RKO (cell line): ENCODE results near the gene NEO1.

Experiments used
- DNase-seq: peaks from one replicate; pipeline ENCODE4 v3.0.0-alpha.2; 2016; ENCODE audit warnings: low spot score

The NEO1 gene, protein sequence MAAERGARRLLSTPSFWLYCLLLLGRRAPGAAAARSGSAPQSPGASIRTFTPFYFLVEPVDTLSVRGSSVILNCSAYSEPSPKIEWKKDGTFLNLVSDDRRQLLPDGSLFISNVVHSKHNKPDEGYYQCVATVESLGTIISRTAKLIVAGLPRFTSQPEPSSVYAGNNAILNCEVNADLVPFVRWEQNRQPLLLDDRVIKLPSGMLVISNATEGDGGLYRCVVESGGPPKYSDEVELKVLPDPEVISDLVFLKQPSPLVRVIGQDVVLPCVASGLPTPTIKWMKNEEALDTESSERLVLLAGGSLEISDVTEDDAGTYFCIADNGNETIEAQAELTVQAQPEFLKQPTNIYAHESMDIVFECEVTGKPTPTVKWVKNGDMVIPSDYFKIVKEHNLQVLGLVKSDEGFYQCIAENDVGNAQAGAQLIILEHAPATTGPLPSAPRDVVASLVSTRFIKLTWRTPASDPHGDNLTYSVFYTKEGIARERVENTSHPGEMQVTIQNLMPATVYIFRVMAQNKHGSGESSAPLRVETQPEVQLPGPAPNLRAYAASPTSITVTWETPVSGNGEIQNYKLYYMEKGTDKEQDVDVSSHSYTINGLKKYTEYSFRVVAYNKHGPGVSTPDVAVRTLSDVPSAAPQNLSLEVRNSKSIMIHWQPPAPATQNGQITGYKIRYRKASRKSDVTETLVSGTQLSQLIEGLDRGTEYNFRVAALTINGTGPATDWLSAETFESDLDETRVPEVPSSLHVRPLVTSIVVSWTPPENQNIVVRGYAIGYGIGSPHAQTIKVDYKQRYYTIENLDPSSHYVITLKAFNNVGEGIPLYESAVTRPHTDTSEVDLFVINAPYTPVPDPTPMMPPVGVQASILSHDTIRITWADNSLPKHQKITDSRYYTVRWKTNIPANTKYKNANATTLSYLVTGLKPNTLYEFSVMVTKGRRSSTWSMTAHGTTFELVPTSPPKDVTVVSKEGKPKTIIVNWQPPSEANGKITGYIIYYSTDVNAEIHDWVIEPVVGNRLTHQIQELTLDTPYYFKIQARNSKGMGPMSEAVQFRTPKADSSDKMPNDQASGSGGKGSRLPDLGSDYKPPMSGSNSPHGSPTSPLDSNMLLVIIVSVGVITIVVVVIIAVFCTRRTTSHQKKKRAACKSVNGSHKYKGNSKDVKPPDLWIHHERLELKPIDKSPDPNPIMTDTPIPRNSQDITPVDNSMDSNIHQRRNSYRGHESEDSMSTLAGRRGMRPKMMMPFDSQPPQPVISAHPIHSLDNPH (N-terminal part only)

DNA sequence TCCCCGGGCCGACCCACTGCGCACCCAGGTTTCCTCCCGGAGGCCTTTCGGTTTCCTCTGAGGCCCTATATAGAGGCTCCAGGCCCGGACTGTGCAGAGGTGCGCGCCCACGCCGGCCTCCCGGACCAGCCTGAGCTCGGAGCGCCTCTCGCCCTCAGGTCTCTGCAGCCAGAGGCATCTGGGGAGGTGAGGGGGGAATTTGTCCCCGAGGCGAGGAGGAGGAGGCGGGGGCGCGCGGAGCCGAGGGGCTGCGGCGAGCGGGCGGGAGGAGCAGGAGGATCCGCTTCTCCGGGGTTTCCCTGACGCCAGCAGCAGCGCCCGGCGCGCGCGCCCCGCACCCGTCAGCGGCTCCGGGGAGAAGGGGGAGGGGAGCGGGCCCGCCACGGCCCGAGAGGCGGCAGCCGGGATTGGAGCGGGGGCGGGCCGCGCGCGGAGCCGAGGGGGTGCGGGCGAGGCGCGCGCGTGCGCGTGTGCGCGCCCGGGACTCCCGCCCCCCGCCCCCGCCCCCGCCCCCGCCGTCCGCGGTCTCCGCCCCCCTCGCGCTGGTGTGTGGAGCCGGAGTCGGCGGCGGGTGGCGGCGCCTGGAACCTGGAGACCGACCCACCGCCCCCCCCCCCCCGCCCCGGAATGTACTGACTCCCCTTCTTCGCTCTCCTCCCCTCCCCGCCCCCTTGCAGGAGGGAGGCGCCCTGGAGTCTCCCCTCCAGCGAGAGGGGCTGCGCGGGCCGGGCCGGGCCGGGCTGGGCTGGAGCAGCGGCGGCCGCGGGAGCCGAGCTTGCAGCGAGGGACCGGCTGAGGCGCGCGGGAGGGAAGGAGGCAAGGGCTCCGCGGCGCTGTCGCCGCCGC lies at the start of gene NEO1:
Gene NEO1 (plus strand): TSS at position 657 of the 846 bp plus-strand sequence. CDS start 213 bp downstream, outside the sequence.
- DNase-seq: peak; percentile 81

DNA sequence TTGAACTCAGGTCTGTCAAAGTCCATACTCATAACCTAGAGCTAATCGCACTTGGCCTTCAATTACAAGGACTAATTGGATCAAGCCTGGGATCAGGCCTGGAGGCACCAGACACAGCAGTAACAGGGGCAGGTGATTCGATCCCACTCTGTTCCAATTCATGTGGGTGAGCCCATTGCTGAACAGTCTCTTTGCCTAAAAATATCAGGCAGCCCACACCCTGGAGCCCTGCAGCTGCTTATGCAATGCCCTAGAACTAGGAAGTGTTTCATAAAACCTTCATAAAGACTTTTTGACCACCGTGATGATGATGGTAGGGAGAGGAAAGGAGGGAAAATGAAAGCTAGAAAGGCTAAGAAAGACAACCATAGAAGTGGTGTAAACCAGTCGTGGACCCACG lies 47.8 kb upstream of the NEO1 start:
- DNase-seq: no peak

DNA sequence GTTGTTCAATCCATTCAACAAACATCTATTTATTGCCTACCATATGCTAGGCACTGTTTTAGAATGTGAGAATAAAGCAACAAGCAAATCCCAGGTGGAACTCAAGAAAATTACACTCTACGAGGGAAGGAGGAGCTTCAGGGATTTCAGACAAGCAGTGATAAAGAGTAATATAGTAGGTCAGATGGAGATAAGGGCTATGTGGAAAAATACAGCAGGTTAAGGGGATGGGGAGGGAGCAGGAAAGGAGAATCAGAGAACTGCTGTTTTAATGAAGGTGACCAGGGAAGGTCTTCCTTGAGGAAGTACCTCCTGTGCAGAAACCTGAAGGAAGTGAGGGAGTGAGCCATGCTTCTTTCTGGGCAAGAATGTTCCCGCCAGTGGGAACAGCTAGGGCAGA lies 47.2 kb upstream of the NEO1 start:
- DNase-seq: no peak

DNA sequence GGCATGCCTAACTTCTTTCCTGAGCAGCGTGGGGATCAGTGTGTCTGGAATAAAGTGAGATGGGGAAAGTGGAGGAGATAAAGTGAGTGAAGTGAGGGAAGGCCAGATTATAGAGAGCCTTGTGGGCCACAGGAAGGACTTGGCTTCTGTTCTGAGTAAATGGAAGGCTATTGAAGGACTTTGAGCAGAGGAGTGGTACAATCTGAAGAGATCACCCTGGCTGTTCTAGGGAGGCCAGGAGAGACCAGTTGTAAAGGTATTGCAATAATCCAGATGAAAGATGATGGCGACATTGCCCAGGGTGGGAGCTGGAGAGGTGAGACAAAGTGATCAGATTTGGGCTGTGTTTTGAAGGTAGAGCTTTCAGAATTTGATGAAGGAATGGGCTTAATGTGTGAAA lies 46.8 kb upstream of the NEO1 start:
- no peak for DNase-seq

DNA sequence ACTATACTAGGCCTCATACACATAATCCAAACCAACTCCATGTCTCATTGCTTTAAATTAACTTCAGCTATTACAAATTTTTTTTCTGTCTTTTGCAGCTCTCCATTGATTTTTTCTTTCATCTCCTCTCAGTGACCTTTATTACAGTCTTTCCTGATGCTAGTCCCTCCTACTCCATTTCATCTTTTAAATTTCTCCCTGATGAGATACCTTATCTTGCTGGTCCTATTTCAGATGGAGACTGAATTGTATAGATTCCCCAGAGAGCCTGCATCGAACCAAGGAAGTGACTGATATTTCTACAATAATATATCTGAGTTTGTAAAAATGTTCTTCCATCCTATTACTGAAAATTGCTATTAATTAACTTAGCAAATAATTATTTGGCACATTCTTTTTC lies 45.7 kb upstream of the NEO1 start:
- no peak for DNase-seq

DNA sequence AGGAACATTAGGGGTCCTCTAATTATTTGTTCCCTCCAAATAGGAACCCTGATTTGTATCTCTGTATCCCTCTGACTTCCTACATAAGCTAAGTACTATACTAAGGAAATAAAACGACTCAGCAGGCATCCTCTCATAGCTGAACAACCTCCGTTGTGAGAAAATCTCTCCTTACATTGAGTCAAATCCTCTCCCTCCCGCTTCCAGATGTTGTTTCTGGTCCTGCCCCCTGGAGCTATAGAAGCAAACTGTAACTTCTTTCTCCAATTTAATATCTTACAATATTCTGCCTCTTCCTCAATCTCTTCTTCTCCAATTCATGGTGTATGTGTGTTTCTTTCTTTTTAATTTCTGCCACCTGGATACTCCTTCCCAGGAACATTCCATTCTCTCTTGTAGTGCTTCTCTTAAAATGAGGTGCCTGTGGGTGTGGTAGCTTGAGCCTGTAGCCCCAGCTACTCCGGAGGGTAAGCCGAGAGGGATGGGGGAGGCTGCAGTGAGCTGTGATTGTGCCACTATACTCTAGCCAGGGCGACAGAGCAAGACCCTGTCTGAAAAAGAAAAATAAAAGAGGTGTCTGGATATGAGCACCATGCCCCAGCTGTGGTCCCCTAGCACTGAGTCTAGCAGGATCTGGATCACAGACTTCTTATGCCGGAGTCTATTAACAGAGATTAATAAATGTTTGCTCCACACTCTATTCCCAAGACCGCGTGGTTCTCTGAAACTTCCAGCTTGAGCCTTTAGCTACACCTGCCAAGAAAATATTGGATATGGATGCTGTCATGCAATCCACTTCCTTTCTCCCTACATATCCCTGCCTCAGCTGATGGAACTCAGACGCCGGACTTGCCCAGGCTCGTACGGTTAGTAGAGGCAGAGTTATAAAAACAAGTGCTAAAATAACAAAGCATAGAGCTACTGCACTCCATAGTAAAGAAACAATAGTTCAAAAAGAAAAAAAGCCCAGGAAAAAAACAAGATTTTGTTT lies 42.9 kb upstream of the NEO1 start:
- DNase-seq: no peak

DNA sequence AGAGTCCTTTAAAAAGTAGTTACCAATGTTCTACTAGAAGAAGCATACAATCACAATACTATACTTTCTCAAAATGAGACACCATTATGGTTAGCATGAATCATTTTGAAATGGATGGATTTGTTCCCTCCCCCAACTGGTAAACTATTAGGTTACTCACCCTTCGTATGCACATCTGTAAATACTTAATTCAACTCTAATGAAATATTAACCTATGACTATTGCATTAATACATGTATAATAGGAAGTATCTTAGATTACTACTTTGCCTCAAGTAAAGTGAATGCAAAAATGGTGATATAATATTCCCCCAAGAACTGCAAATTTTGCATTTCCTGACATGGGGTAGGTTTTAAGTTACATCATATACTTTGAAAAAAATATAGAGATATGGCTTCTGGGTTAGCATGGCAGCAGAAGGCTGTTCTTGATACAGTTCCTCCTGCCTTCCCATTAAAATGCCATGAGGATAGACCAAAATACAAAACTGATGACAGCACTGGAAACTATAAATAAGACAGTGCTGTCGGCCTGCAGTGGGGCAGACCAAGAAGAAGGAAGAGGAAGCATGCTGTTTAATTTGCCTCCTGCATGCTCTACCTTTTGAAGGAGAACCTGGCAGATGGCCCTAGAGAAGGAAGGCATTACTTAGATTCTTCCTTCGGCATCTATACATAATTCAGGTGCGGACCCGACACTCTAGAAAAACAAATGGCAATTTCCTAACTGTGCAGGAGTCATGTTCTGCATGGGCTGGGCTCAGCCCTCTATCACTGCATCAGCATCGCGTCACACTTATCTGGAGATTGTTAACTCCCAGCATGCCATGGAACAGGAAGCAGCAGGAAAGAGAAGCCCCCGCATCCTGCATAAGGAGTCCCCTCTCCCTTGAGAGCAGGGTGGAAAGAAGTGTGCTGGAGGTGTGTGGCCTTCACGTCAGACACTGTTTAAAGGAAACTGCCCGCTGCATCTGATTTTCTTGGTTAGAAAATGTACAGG lies 41.8 kb upstream of the NEO1 start:
- no peak for DNase-seq

DNA sequence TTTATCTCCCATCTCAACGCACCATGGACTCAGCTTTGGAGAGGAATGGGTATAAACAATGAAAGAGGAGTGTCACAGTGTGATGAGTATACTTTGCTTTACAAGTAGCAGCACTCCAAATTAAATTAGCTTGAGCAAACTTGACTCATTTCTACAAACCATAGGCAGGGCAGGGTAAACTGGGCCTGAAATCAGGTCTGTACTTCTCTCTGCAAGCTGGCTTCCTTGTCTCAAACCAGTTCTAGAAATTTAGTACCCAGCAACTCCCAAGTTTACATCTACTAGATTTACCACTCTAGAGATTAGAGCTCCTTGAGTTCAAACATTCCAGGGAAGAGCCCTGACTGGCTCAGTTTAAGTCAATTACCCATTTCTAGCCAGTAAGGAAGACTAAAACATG lies 37.4 kb upstream of the NEO1 start:
- no peak for DNase-seq

DNA sequence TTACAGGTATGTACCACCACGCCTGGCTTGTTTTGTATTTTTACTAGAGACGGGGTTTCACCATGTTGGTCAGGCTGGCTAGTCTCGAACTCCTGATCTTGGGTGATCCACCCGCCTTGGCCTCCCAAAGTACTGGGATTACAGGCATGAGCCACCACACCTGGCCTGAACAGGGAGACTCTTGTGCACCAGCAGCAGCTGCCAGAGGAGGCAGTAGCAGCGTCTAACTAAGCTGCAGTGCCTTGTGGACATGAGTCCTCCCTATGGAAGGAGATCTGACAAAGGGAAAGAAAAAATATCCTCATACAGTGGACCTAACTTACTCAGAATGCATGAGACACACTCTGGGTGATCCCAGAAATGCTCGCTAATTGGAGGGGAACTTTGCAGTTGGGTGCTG lies 36.8 kb upstream of the NEO1 start:
- DNase-seq: no peak

DNA sequence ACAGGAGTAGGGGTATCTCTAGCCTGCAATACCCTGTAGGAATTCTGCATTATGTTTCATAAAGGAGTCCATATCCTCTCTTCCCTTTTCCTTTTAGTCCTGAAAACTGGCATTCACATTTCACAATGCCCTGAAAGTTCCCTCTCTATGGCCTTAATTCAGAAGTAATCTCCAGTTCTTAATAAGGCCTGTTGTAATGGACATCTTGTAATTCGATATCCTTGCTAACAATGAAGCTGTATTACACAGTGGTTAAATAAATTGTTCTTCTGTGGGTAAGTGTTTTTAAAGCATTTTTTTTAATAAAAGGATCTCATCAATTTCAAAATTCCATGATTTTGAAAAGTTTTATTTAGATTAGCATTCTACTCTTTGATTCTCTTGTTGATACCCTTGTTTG lies 34.3 kb upstream of the NEO1 start:
- DNase-seq: no peak

DNA sequence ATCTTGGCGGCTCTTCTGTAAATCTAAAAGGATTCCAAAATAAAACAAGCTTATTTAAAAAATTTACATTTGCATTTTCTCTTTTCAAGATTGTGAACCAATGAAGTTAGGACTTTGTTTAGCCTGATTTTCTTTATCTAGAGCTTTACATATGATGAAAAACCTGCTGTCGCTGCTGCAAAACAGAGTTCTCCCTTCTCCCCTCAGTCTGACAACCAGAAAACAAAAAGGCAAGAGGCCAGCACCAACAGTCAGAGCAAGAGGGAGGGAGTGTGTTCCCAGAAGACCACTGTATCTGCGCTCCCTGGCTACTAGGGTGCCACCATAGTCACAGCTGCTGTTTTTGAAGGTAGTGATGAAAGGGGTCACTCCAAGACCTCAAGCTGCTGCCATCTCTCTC lies 33.1 kb upstream of the NEO1 start:
- DNase-seq: no peak

DNA sequence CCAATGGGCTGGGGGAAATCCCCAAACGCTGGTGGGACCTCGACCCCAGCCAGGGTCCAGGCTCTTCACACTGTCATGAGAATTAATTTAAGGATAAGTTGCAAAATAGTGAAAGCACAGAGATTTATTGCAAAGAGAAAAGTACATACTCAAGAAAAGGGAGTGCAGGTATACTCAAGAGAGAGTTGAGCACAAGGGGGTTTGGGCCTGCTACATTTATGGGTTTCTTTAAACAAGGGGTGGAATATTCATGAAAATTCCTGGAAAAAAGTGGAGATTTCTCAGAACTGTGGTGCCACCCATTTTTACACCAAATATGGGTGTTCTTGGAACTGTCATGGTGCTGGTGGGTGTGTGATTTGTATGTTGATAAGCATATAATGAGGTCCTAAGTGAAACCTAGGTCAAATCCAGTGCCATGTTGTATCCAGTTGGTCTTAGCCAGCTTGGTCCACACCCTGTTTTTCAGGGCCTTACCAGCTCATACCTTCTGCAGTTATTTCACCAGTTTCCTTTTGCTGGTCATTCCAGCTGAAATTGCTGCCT lies 32.6 kb upstream of the NEO1 start:
- no peak for DNase-seq

DNA sequence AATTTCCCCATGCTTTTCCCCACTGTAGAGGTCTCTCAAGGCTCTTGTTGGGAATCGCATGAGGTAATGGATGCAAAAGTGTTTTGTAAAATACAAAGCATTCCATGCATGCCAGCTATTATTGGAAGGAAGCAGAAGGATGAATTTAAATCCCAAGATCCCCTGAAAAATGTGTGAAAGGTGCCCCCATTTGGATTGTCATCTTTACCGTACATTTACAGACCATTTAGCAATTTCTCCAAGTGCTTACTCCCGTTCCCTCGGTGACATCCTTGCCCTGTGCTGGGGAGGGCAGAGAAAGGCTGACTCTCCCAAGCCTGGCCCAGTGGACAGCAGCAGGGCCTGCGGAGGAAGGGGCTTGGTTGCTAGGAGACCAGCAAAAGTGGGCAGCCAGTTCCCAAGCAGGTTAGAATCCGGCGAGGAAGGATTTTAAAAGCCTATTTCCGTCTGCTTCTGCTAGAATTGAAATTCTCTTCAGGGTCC lies 31.1 kb upstream of the NEO1 start:
- DNase-seq: no peak

DNA sequence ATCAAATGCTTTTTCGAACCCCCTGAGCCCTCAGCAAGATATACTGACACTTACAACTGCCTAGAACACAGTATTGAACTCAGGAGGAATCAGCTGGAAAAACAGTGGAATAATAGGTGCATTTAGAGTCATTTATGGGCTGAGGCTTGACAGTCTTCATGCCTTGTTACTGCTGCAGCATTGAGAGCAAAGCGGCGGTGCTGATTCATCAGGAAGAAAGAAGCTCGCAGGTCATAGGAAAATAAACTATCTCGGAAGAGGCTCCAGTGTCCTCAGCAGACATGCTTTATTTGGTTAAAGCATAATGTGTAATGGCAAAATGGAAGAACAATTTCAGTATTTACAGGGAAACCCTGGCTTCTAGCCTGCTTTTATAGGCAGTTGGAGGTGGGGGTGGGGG lies 30.1 kb upstream of the NEO1 start:
- no peak for DNase-seq

DNA sequence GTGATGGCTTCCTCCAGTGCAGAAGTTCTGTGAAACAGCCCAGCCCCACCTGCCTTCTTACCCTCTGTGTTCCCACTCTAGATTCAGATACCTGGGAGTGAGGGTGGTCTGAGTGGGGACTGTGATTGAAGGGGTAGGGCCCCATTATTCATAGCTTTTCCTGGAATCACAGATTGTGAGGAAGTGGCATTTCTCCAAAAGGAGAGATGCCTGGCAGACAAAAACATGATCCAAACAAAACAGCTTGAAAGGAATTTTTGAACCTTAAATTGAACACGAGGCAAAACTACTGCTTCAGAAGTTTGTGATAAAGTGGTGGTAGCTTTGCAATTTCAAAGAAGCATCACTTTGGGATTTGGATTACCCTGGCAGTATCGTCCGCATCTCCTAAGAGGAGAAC lies 29.2 kb upstream of the NEO1 start:
- no peak for DNase-seq

DNA sequence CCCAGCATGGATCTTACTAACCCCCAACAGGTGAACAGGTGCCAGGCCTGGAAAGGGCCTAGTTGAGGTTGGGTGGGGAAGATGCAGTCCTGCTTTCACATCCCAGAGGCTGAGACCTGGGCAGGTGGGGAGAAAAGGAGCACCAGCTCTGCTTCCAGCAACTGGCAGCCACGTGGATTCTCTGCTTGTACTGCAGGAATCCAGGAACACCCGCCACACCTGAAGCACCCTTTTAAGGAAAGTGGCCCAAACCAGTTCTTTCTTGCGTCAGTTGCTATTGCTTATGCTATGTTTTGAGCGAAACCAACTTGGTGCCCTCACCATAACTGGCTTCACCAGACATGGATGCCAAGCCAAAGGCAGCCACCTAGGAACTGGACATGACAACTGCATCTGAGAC lies 28.1 kb upstream of the NEO1 start:
- DNase-seq: no peak

DNA sequence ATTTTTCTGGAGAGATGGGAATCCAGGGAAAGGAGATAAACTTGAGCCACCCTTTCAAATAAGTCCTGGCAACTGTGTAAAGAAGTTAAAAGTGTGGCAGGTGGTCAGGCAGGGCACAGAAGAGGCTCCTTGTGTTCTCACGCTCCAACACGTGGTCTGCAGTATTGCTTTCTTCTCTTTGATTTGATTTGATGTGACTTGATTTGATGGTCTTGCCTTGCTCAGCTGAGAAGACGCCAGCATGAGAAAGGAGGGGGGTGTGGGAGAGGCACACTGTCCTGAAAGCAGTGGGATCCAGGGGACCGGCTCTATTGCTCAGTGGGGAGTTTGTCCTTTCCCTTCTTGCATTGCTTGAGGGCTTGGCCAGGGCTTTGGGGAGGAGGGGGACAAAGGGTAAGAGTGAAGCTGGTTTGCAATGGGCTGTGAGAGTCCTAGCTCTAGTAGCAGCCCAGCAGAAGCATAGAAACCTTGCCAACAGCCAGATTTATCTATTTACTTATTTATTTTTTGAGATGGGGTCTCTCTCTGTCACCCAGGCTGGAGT lies 25.7 kb upstream of the NEO1 start:
- no peak for DNase-seq

DNA sequence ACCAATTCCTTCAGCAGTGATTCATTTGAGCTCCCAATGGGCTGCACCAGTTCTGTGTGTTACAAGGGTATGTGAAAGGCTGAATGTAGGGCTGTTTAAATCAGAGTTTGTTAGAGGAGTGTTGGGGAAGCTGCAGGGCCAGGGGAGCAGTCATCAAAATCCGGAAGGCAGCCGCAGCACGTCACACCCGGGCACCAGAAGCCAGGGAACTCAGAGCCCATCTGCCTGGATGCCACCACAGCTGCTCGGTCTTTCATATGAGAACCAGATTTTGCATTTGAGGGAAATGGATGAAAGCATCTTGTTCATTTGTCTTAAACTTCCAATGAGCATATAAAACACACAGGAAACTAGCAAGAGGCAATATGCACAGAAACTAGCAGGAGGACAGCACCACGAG lies 24.2 kb upstream of the NEO1 start:
- DNase-seq: no peak
